Upper lobe of left lung (tissue), 6 donors: ENCODE data around the gene LIPH. TPM values are rescaled to one million over a fixed set of nuclear protein-coding genes. Genes with fewer than 3 reads are reported as not detected.

Experiments
- ATAC-seq, 2 donors: fragments of 200-7000 bp; cut with Tn5 transposase; one replicate each; pipeline ENCODE4 v1.9.1; 2022; ENCODE audit warnings: mild to moderate bottlenecking in 2 of 2, moderate library complexity in 2 of 2; ENCODE audit not compliant: low FRiP score in 2 of 2
- DNase-seq, 2 donors: peaks; one replicate each; pipeline ENCODE4 v3.0.0-alpha.2; 2019 to 2020
- H3K27ac ChIP-seq, 4 donors: fragments of 200-600 bp; sonication (generic); one replicate each; pipeline ENCODE4 v1.5.1; 2016 to 2019
- H3K27me3 ChIP-seq, 4 donors: fragments of 200-600 bp; sonication (generic); one replicate each; pipeline ENCODE4 v1.5.1; 2017 to 2019
- H3K36me3 ChIP-seq, 4 donors: fragments of 200-600 bp; sonication (generic); one replicate each; pipeline ENCODE4 v1.5.1; 2016 to 2019
- H3K4me1 ChIP-seq, 4 donors: fragments of 200-600 bp; sonication (generic); one replicate each; pipeline ENCODE4 v1.5.1; 2018 to 2019
- H3K4me3 ChIP-seq, 4 donors: fragments of 200-600 bp; sonication (generic); one replicate each; pipeline ENCODE4 v1.5.1; 2017 to 2019; ENCODE audit warnings: mild to moderate bottlenecking in 2 of 4, moderate library complexity in 1 of 4
- H3K9me3 ChIP-seq, 4 donors: fragments of 200-600 bp; sonication (generic); one replicate each; pipeline ENCODE4 v1.5.1; 2018 to 2019
- CTCF ChIP-seq, 6 experiments: fragments of 450-650 bp in 4 of 6; fragments of 200-600 bp in 2 of 6; sonication (generic) in 2 of 6; IDR thresholded peaks; one replicate each; pipeline ENCODE4 v1.5.1; 2016 to 2019; ENCODE audit warnings: antibody characterized with exemption in 6 of 6
- EP300 ChIP-seq, 4 donors: sonication (generic); formaldehyde crosslinking; IDR thresholded peaks; one replicate each; pipeline ENCODE4 v1.5.1; 2017; ENCODE audit warnings: antibody characterized with exemption in 4 of 4, control low read depth in 2 of 4
- POLR2A ChIP-seq, 4 donors: fragments of 450-650 bp; IDR thresholded peaks; one replicate each; pipeline ENCODE4 v1.5.1; 2016 to 2017; ENCODE audit warnings: antibody characterized with exemption in 4 of 4, mild to moderate bottlenecking in 2 of 4
- POLR2AphosphoS5 ChIP-seq, 2 donors: sonication (generic); formaldehyde crosslinking; IDR thresholded peaks; one replicate each; pipeline ENCODE4 v1.5.1; 2017; ENCODE audit warnings: antibody characterized with exemption in 2 of 2
- WGBS, 2 donors: methylation state at CpG; one replicate each; pipeline ENCODE4 v1.1.5; 2017 to 2018; 5-methylcytosine and 5-hydroxymethylcytosine counted together
- total RNA-seq, 6 donors: library from RNA; depleted of rRNA in 4 of 6; stranded (reverse); fragments of >200 nt in 4 of 6; gene quantifications; one replicate each; pipeline versions ENCODE4 v1.1.0 to v1.2.1, GENCODE V29; 2016 to 2021
- donor health status: DM: no; HTN: no; CAD: no; lungs with moderate emphysema.
- donor health status: DM: no; HTN: yes; CAD: no; lungs with severe emphysema.

LIPH gene
- total RNA-seq, 6 donors from 2014 or later, result 25.9 to 63.1 (median 42.3) TPM

GRCh38 chr3:185585859-185586685 lies 33.7 kb upstream of the LIPH start, which contains the start of gene SENP2:
Gene SENP2, plus strand, starts transcription at chr3:185586295. Its CDS starts 119 bp downstream, at chr3:185586414.
- Histone ChIP-seq H3K27me3 (no peaks in the 10 kb centered on the region), H3K4me1 (peaks cover 16 to 38% (median 25%) of the 10 kb centered on the region in 4 donors), H3K9me3 (no peaks in the 10 kb centered on the region), H3K27ac (peak within 1 kb of the TSS; percentile 96 to 97 (median 96)), H3K4me3 (peak within 1 kb of the TSS; percentile 59 to 99 (median 80)), H3K36me3 (peaks cover 0 to 8% (median 3%) of the 10 kb centered on the region in 4 donors)
- peak in 2 of 6 experiments; percentile 4 to 6 for TF ChIP-seq CTCF (IDR thresholded peaks at IDR 0.05)
- TF ChIP-seq EP300 (IDR thresholded peaks at IDR 0.05), result peak in 1 of 4 donors; percentile 13
- TF ChIP-seq POLR2AphosphoS5 (IDR thresholded peaks at IDR 0.05), result peak; percentile 86 to 91
- TF ChIP-seq POLR2A (IDR thresholded peaks at IDR 0.05), result peak in 3 of 4 donors; percentile 69 to 94 (median 89)
- peak; percentile 98 for ATAC-seq
- peak; percentile 99 for DNase-seq
- WGBS, 2 donors, result 0 to 2% methylated on average over 18 to 62 of the region's 64 CpGs

- no peaks in the 10 kb centered on the region for H3K9me3 ChIP-seq
- 39 to 43% methylated on average over 9 of the region's 9 CpGs for WGBS, 2 donors
- peaks cover 0 to 6% (median 3%) of the 10 kb centered on the region in 4 donors for H3K36me3 ChIP-seq
- H3K4me1 ChIP-seq, result peaks cover 16 to 38% (median 25%) of the 10 kb centered on the region in 4 donors
- ATAC-seq (no peak), DNase-seq (no peak)
- TF ChIP-seq POLR2A (IDR thresholded peaks at IDR 0.05) (no peak), CTCF (IDR thresholded peaks at IDR 0.05) (no peak), POLR2AphosphoS5 (IDR thresholded peaks at IDR 0.05) (no peak)
- peak overlapping the region; percentile 96 to 97 (median 96) for H3K27ac ChIP-seq
- H3K27me3 ChIP-seq, result no peaks in the 10 kb centered on the region
- H3K4me3 ChIP-seq, result peak overlapping the region in 3 of 4 donors; percentile 74 to 99 (median 85)
Measured at GRCh38 chr3:185585518-185585858, 33.1 kb upstream of the LIPH start.

- Histone ChIP-seq H3K9me3 (no peaks in the 10 kb centered on the region), H3K27ac (no peak overlapping the region), H3K4me1 (peaks cover 16 to 34% (median 24%) of the 10 kb centered on the region in 4 donors), H3K36me3 (no peaks in the 10 kb centered on the region), H3K27me3 (no peaks in the 10 kb centered on the region), H3K4me3 (no peak overlapping the region)
- DNase-seq, result no peak
- no peak for TF ChIP-seq POLR2AphosphoS5 (IDR thresholded peaks at IDR 0.05)
- ATAC-seq, result no peak
- 86 to 89% methylated on average over 4 of the region's 4 CpGs for WGBS, 2 donors
Measured at GRCh38 chr3:185584686-185585085, 32.3 kb upstream of the LIPH start.

- no peak for ATAC-seq
- no peaks in the 10 kb centered on the region for H3K36me3 ChIP-seq
- TF ChIP-seq POLR2AphosphoS5 (IDR thresholded peaks at IDR 0.05) (no peak), CTCF (IDR thresholded peaks at IDR 0.05) (no peak), EP300 (IDR thresholded peaks at IDR 0.05) (no peak), POLR2A (IDR thresholded peaks at IDR 0.05) (no peak)
- H3K4me3 ChIP-seq, result no peak overlapping the region
- WGBS, 2 donors, result 69 to 78% methylated on average over 6 of the region's 6 CpGs
- DNase-seq, result no peak
- H3K9me3 ChIP-seq, result no peaks in the 10 kb centered on the region
- peaks cover 16 to 27% (median 21%) of the 10 kb centered on the region in 4 donors for H3K4me1 ChIP-seq
- H3K27ac ChIP-seq, result no peak overlapping the region
- no peaks in the 10 kb centered on the region for H3K27me3 ChIP-seq
Measured at GRCh38 chr3:185583925-185584324, 31.5 kb upstream of the LIPH start.

- Histone ChIP-seq H3K4me3 (no peak overlapping the region), H3K36me3 (no peaks in the 10 kb centered on the region), H3K27me3 (no peaks in the 10 kb centered on the region), H3K4me1 (peaks cover 10 to 17% (median 15%) of the 10 kb centered on the region in 4 donors), H3K9me3 (no peaks in the 10 kb centered on the region), H3K27ac (no peak overlapping the region)
- 15 to 17% methylated on average over 3 of the region's 3 CpGs for WGBS, 2 donors
- no peak for TF ChIP-seq POLR2AphosphoS5 (IDR thresholded peaks at IDR 0.05)
- TF ChIP-seq POLR2A (IDR thresholded peaks at IDR 0.05), result no peak
- TF ChIP-seq EP300 (IDR thresholded peaks at IDR 0.05), result no peak
- no peak for TF ChIP-seq CTCF (IDR thresholded peaks at IDR 0.05)
- ATAC-seq, result no peak
- DNase-seq, result no peak
Measured at GRCh38 chr3:185582871-185583270, 30.5 kb upstream of the LIPH start.
